HepG2 (cell line): Measurements from ENCODE around the gene CRAT. TPM values are rescaled to one million over a fixed set of nuclear protein-coding genes. Genes with fewer than 3 reads are reported as not detected.

Source experiments
- AGO2 ChIP-seq: fragments of 200-400 bp; formaldehyde crosslinking; optimal IDR thresholded peaks from 2 replicates; pipeline ENCODE3; 2017; ENCODE audit warnings: mild to moderate bottlenecking, low read depth, low read length, moderate library complexity
- ELF4 ChIP-seq: sonication (generic); formaldehyde crosslinking; IDR thresholded peaks from 2 replicates; pipeline ENCODE4 v1.5.0; 2020; ENCODE audit warnings: missing genetic modification reagents, mild to moderate bottlenecking, moderate library complexity, borderline replicate concordance
- HOXA7 ChIP-seq: sonication (generic); formaldehyde crosslinking; IDR thresholded peaks from 2 replicates; pipeline ENCODE4 v1.8.1; 2022; ENCODE audit warnings: mild to moderate bottlenecking, missing genetic modification reagents, moderate library complexity
- IRF9 ChIP-seq: sonication (generic); formaldehyde crosslinking; IDR thresholded peaks from 2 replicates; pipeline ENCODE4 v1.8.0; 2022; ENCODE audit warnings: missing genetic modification reagents, mild to moderate bottlenecking, borderline replicate concordance
- IRX3 ChIP-seq: sonication (generic); formaldehyde crosslinking; IDR thresholded peaks from 2 replicates; pipeline ENCODE4 v1.8.1; 2023; ENCODE audit warnings: mild to moderate bottlenecking, low read depth, missing genetic modification reagents, borderline replicate concordance
- JUN ChIP-seq: sonication (generic); formaldehyde crosslinking; IDR thresholded peaks from 2 replicates; pipeline ENCODE4 v1.4.0; 2020; ENCODE audit warnings: mild to moderate bottlenecking, missing genetic modification reagents
- MED13 ChIP-seq: sonication (generic); formaldehyde crosslinking; IDR thresholded peaks from 2 replicates; pipeline ENCODE4 v1.5.0; 2020; ENCODE audit warnings: missing genetic modification reagents
- MNT ChIP-seq: fragments of 450-650 bp; IDR thresholded peaks from 2 replicates; pipeline ENCODE4 v1.6.1; 2016
- NR3C1 ChIP-seq: sonication (generic); formaldehyde crosslinking; IDR thresholded peaks from 2 replicates; pipeline ENCODE4 v1.4.0; 2020; ENCODE audit warnings: missing genetic modification reagents
- RFXANK ChIP-seq: IDR thresholded peaks from 2 replicates; pipeline ENCODE4 v1.6.1; 2016
- SALL2 ChIP-seq: sonication (generic); formaldehyde crosslinking; IDR thresholded peaks from 2 replicates; pipeline ENCODE4 v1.8.1; 2023; ENCODE audit warnings: mild to moderate bottlenecking, missing genetic modification reagents, inconsistent platforms
- SNRNP70 ChIP-seq: fragments of 200-400 bp; formaldehyde crosslinking; IDR thresholded peaks from 2 replicates; pipeline ENCODE4 v1.6.1; 2017; ENCODE audit warnings: mild to moderate bottlenecking, low read depth, low read length, moderate library complexity
- SP5 ChIP-seq: IDR thresholded peaks from 2 replicates; pipeline ENCODE4 v1.6.1; 2016; ENCODE audit warnings: low read depth, borderline replicate concordance
- SUZ12 ChIP-seq: fragments of 150-350 bp; IDR thresholded peaks from 2 replicates; pipeline ENCODE4 v1.6.1; 2014; ENCODE audit warnings: low read depth, low read length
- ZBTB1 ChIP-seq: sonication (generic); formaldehyde crosslinking; IDR thresholded peaks from 2 replicates; pipeline ENCODE4 v1.4.0; 2020; ENCODE audit warnings: missing genetic modification reagents, borderline replicate concordance
- ZBTB21 ChIP-seq: sonication (generic); formaldehyde crosslinking; IDR thresholded peaks from 2 replicates; pipeline ENCODE4 v1.4.0; 2020; ENCODE audit warnings: missing genetic modification reagents
- ZKSCAN5 ChIP-seq: sonication (generic); formaldehyde crosslinking; IDR thresholded peaks from 2 replicates; pipeline ENCODE4 v1.5.1; 2020; ENCODE audit warnings: mild to moderate bottlenecking, missing genetic modification reagents
- ZNF281 ChIP-seq: sonication (generic); formaldehyde crosslinking; IDR thresholded peaks from 2 replicates; pipeline ENCODE4 v1.4.0; 2020; ENCODE audit warnings: missing genetic modification reagents, borderline replicate concordance
- ZNF543 ChIP-seq: sonication (generic); formaldehyde crosslinking; IDR thresholded peaks from 2 replicates; pipeline ENCODE4 v1.4.0; 2020; ENCODE audit warnings: mild to moderate bottlenecking, missing genetic modification reagents
- ZNF704 ChIP-seq: sonication (generic); formaldehyde crosslinking; IDR thresholded peaks from 2 replicates; pipeline ENCODE4 v1.8.1; 2023; ENCODE audit warnings: mild to moderate bottlenecking, inconsistent platforms, moderate library complexity, missing genetic modification reagents, borderline replicate concordance
- ZSCAN29 ChIP-seq: sonication (generic); formaldehyde crosslinking; conservative IDR thresholded peaks from 2 replicates; pipeline ENCODE4 v1.4.0; 2020; ENCODE audit warnings: mild to moderate bottlenecking, missing genetic modification reagents
- polyA plus RNA-seq, 8 experiments: library from polyadenylated mRNA; depleted of rRNA in 3 of 8; stranded (reverse) in 7 of 8; unstranded in 1 of 8; fragments of >200 nt; fragmentation: Illumina TruSeq in 4 of 8; extraction: Trizol in 4 of 8; gene quantifications; 2 replicates each; pipeline versions ENCODE4 v1.2.1 to v1.2.3, GENCODE V29; 2011 to 2016; ENCODE audit warnings: low read depth in 4 of 8, missing spikeins in 1 of 8, mixed read lengths in 1 of 8; ENCODE audit not compliant: insufficient read depth in 1 of 8
- total RNA-seq, 5 experiments: library from RNA; depleted of rRNA; stranded (reverse); fragments of >200 nt; fragmentation: Illumina TruSeq; extraction: Trizol; gene quantifications; 2 replicates each; pipeline ENCODE4 v1.2.3, GENCODE V29; 2016; ENCODE audit warnings: low read depth in 1 of 5

Gene CRAT
- total and polyA plus RNA-seq, 2 of the 13 experiments (the other 11 are each of a cell fraction or from before 2014, with no cell fraction given), result 26.1 to 26.6 TPM

- no peak for TF ChIP-seq ZBTB1 (CRISPR knock-in tag)
- TF ChIP-seq MED13 (CRISPR knock-in tag), result no peak
- no peak for TF ChIP-seq ZNF281 (CRISPR knock-in tag)
- TF ChIP-seq SNRNP70, result no peak
- TF ChIP-seq ZNF543, result 0 out of 2 replicates have a peak, but pooled peaks have one; percentile 62
- TF ChIP-seq AGO2, result no peak
- TF ChIP-seq SP5, result no peak
- TF ChIP-seq JUN (CRISPR knock-in tag), result peak; percentile 72; the same call in 1 of the 2 replicates
- 0 out of 2 replicates have a peak, but pooled peaks have one; percentile 74 for TF ChIP-seq IRF9
- no peak for TF ChIP-seq RFXANK
- TF ChIP-seq SALL2 (CRISPR knock-in tag), result peak; percentile 40; the same call in 1 of the 2 replicates
- TF ChIP-seq ZSCAN29 (CRISPR knock-in tag), result 0 out of 2 replicates have a peak, but pooled peaks have one; percentile 58
- TF ChIP-seq MNT, result peak; percentile 37; the same call in 1 of the 2 replicates
- TF ChIP-seq ZNF704, result no peak
- no peak for TF ChIP-seq HOXA7 (CRISPR knock-in tag)
- TF ChIP-seq NR3C1 (CRISPR knock-in tag), result no peak
- peak; percentile 60; the same call in 1 of the 2 replicates for TF ChIP-seq ZBTB21 (CRISPR knock-in tag)
- 0 out of 2 replicates have a peak, but pooled peaks have one; percentile 36 for TF ChIP-seq ELF4 (CRISPR knock-in tag)
- no peak for TF ChIP-seq SUZ12
- no peak for TF ChIP-seq IRX3 (CRISPR knock-in tag)
- no peak for TF ChIP-seq ZKSCAN5
Measured at GRCh38 chr9:129064499-129064908, 46.1 kb downstream of the CRAT start (continued).
